ENCODE results near the gene HPS6.

- TF ChIP-seq CTCF (IDR thresholded peaks at IDR 0.05): no peak
- TF ChIP-seq POLR2AphosphoS5 (IDR thresholded peaks at IDR 0.05; ENCODE audit: insufficient read depth in 1 of 2, low read depth in 1 of 2): no peak
- TF ChIP-seq POLR2A (IDR thresholded peaks at IDR 0.05): no peak
Observed at GRCh38 chr10:102109166-102110116, 44.3 kb downstream of the HPS6 start.
